ENCODE measurements around the gene SLC66A2.

GRCh38 chr18:79902640-79903039 is 48.8 kb downstream of the SLC66A2 start:
- TF ChIP-seq EZH2 (IDR thresholded peaks at IDR 0.05; ENCODE audit: insufficient read depth, poor library complexity, severe bottlenecking) = no peak
- no peak for TF ChIP-seq EZH2phosphoT487 (IDR thresholded peaks at IDR 0.05; ENCODE audit: insufficient read depth, low read depth)

All from GM23248 (cell line).